ENCODE measurements around the gene TKT. TPM values are rescaled to one million over a fixed set of nuclear protein-coding genes. Genes with fewer than 3 reads are reported as not detected.

Gene TKT
- total RNA-seq, 1 experiment from 2014 or later = 634 TPM

DNA sequence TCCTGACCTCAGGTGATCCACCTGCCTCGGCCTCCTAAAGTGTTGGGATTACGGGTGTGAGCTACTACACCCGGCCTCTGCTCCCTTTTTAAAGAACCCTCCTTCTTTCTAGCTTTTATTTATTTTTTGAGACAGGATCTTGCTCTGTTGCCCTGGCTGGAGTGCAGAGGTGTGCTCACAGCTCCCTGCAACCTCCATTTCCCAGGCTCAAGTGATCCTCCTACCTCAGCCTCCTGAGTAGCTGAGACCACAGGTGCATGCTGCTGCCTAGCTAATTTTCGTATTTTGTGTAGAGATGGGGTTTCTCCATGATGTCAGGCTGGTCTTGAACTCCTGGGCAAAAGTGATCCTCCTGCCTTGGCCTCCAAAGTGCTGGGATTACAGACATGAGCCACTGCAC lies 34.5 kb downstream of the TKT start:
- ChIA-PET POLR2A (no interaction called here), RAD21 (ENCODE audit: low non-redundant PET in 1 of 2, low total read pairs in 2 of 2, uncharacterized antibody in 2 of 2, unreplicated experiment in 2 of 2) (no interaction called here), CTCF (interaction anchor here (0.7 to 0.9 kb wide), 2 partner anchors 9 to 107 kb away, joined by 3 read pairs; no protein-coding TSS in a partner anchor)
- Histone ChIP-seq H3K9me3 (ENCODE audit: control insufficient read depth in 1 of 2, insufficient read depth in 1 of 2, low read depth in 1 of 2, low read length in 2 of 2) (no peaks in the 10 kb centered on the region), H3K9ac (ENCODE audit: low read length) (no peak overlapping the region), H3K4me2 (ENCODE audit: low read length) (no peak overlapping the region), H2AFZ (ENCODE audit: low read depth, low read length, poor library complexity, severe bottlenecking) (no peak overlapping the region), H3K9me2 (ENCODE audit: insufficient read depth) (no peaks in the 10 kb centered on the region), H3K4me3 (replicated peaks in 1 of 2; ENCODE audit: low read depth in 1 of 2, low read length in 2 of 2) (no peak overlapping the region), H3K27ac (ENCODE audit: low read depth, low read length) (no peak overlapping the region), H3K27me3 (ENCODE audit: insufficient read depth, low read length) (no peaks in the 10 kb centered on the region), H3K36me3 (ENCODE audit: control insufficient read depth in 1 of 2, insufficient read depth in 2 of 2, low read length in 2 of 2) (peaks cover 8 to 35% of the 10 kb centered on the region in 2 experiments; a peak in 3 of 4 replicates), H4K20me1 (ENCODE audit: insufficient read depth) (no peaks in the 10 kb centered on the region), H3K4me1 (ENCODE audit: control insufficient read depth in 1 of 2, insufficient read depth in 2 of 2, low read length in 2 of 2) (peaks cover 0 to 4% of the 10 kb centered on the region in 2 experiments; a peak in 1 of 4 replicates), H3K79me2 (ENCODE audit: insufficient read depth, low read length) (peaks cover 4% of the 10 kb centered on the region; the same call in 1 of the 2 replicates)
- DNase-seq (ENCODE audit: low read depth, low spot score) (no peak), ATAC-seq (no peak)
- no TSS peak for BruUV-seq (replicated peaks)
- TF ChIP-seq ZFX (IDR thresholded peaks at IDR 0.05) (no peak), POLR2A (IDR thresholded peaks at IDR 0.05; ENCODE audit: borderline replicate concordance, extremely low read depth, insufficient read depth, insufficient read length) (no peak), JUND (IDR thresholded peaks at IDR 0.05) (no peak), EGR1 (IDR thresholded peaks at IDR 0.05; ENCODE audit: low read depth) (no peak), FOSL1 (IDR thresholded peaks at IDR 0.05; ENCODE audit: low read depth) (no peak)
- TF ChIP-seq, protein P1, sequence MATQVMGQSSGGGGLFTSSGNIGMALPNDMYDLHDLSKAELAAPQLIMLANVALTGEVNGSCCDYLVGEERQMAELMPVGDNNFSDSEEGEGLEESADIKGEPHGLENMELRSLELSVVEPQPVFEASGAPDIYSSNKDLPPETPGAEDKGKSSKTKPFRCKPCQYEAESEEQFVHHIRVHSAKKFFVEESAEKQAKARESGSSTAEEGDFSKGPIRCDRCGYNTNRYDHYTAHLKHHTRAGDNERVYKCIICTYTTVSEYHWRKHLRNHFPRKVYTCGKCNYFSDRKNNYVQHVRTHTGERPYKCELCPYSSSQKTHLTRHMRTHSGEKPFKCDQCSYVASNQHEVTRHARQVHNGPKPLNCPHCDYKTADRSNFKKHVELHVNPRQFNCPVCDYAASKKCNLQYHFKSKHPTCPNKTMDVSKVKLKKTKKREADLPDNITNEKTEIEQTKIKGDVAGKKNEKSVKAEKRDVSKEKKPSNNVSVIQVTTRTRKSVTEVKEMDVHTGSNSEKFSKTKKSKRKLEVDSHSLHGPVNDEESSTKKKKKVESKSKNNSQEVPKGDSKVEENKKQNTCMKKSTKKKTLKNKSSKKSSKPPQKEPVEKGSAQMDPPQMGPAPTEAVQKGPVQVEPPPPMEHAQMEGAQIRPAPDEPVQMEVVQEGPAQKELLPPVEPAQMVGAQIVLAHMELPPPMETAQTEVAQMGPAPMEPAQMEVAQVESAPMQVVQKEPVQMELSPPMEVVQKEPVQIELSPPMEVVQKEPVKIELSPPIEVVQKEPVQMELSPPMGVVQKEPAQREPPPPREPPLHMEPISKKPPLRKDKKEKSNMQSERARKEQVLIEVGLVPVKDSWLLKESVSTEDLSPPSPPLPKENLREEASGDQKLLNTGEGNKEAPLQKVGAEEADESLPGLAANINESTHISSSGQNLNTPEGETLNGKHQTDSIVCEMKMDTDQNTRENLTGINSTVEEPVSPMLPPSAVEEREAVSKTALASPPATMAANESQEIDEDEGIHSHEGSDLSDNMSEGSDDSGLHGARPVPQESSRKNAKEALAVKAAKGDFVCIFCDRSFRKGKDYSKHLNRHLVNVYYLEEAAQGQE (IDR thresholded peaks at IDR 0.05; ENCODE audit: low read depth) = no peak
- intact Hi-C loops (cut with micrococcal nuclease) = loop anchor here (5.0 kb wide), 1 partner anchor 491 kb away; no protein-coding TSS in a partner anchor

Measured in HCT116 (cell line).